Fibroblast of lung (primary cell): ENCODE results near the gene PCDHB10. TPM values are rescaled to one million over a fixed set of nuclear protein-coding genes. Genes with fewer than 3 reads are reported as not detected.
"Not testable (repeated sequence)": the region's sequence is repeated elsewhere in the genome, so short reads cannot be mapped to it uniquely, and the experiment has no call there.

Experiments used
- DNase-seq, 2 donors: peaks; one replicate each; pipeline versions ENCODE4 v3.0.0 to v3.0.0-alpha.2; 2010; ENCODE audit warnings: low read depth in 2 of 2
- H2AFZ ChIP-seq: 2 replicates; pipeline ENCODE4 v1.5.1; 2012; ENCODE audit warnings: low read length, control low read depth, inconsistent platforms
- H3K27ac ChIP-seq: 2 replicates; pipeline ENCODE4 v1.5.1; 2011; ENCODE audit warnings: low read length, control low read depth; ENCODE audit not compliant: insufficient read depth
- H3K27me3 ChIP-seq: 2 replicates; pipeline ENCODE4 v1.5.1; 2011; ENCODE audit warnings: mild to moderate bottlenecking, low read length; ENCODE audit not compliant: control insufficient read depth, insufficient read depth
- H3K36me3 ChIP-seq: 2 replicates; pipeline ENCODE4 v1.5.1; 2011; ENCODE audit warnings: low read length; ENCODE audit not compliant: control insufficient read depth, insufficient read depth
- H3K4me1 ChIP-seq: 2 replicates; pipeline ENCODE4 v1.5.1; 2011; ENCODE audit warnings: low read length; ENCODE audit not compliant: control insufficient read depth, insufficient read depth; ENCODE audit errors: extremely low read depth
- H3K4me2 ChIP-seq: 2 replicates; pipeline ENCODE4 v1.5.1; 2011; ENCODE audit warnings: low read length, control low read depth; ENCODE audit not compliant: insufficient read depth; ENCODE audit errors: extremely low read depth
- H3K4me3 ChIP-seq, 4 experiments: fragments of 200-600 bp in 1 of 4; sonication (generic) in 1 of 4; replicated peaks in 1 of 4; 2 replicates each; pipeline ENCODE4 v1.5.1; 2011 to 2016; ENCODE audit warnings: low read length in 4 of 4, low read depth in 3 of 4, mild to moderate bottlenecking in 3 of 4, control low read depth in 2 of 4, inconsistent platforms in 1 of 4, mixed read lengths in 1 of 4; ENCODE audit not compliant: insufficient read depth in 1 of 4; ENCODE audit errors: control extremely low read depth in 1 of 4
- H3K79me2 ChIP-seq: 2 replicates; pipeline ENCODE4 v1.5.1; 2012; ENCODE audit warnings: mild to moderate bottlenecking, low read length, inconsistent platforms; ENCODE audit not compliant: control insufficient read depth, insufficient read depth
- H3K9ac ChIP-seq: 2 replicates; pipeline ENCODE4 v1.5.1; 2011; ENCODE audit warnings: mild to moderate bottlenecking, low read length, control low read depth; ENCODE audit not compliant: insufficient read depth
- H3K9me3 ChIP-seq: 2 replicates; pipeline ENCODE4 v1.5.1; 2012; ENCODE audit warnings: low read depth, low read length; ENCODE audit not compliant: control insufficient read depth, insufficient read depth
- H4K20me1 ChIP-seq: 2 replicates; pipeline ENCODE4 v1.5.1; 2011; ENCODE audit warnings: low read length; ENCODE audit not compliant: control insufficient read depth, insufficient read depth; ENCODE audit errors: extremely low read depth
- EZH2 ChIP-seq: IDR thresholded peaks from 2 replicates; pipeline ENCODE4 v1.5.1; 2012; ENCODE audit warnings: low read length, control low read depth, mild to moderate bottlenecking; ENCODE audit errors: missing control alignments
- polyA plus RNA-seq, 2 donors: library from polyadenylated mRNA; depleted of rRNA in 1 of 2; stranded (reverse) in 1 of 2; unstranded in 1 of 2; fragments of >200 nt; gene quantifications; 2 replicates each; pipeline ENCODE4 v1.2.1, GENCODE V29; 2011 to 2012; ENCODE audit warnings: missing spikeins in 1 of 2
- total RNA-seq: library from RNA; depleted of rRNA; stranded (reverse); fragments of >200 nt; gene quantifications from 2 replicates; pipeline ENCODE4 v1.2.1, GENCODE V29; 2014
- TF ChIP-seq, protein P1 (sequence below), 2 donors: IDR thresholded peaks in 1 of 2; conservative IDR thresholded peaks in 1 of 2; 1 replicate in 1 of 2; 2 replicates in 1 of 2; pipeline ENCODE4 v1.5.1; 2011 to 2012; ENCODE audit warnings: low read length in 2 of 2, control low read depth in 1 of 2, inconsistent platforms in 1 of 2, low read depth in 1 of 2, mild to moderate bottlenecking in 1 of 2

PCDHB10 gene
- total and polyA plus RNA-seq, 2 donors (not counting 1 experiment from before 2014, with no cell fraction given) = 0.78 to 2.0 TPM

DNA sequence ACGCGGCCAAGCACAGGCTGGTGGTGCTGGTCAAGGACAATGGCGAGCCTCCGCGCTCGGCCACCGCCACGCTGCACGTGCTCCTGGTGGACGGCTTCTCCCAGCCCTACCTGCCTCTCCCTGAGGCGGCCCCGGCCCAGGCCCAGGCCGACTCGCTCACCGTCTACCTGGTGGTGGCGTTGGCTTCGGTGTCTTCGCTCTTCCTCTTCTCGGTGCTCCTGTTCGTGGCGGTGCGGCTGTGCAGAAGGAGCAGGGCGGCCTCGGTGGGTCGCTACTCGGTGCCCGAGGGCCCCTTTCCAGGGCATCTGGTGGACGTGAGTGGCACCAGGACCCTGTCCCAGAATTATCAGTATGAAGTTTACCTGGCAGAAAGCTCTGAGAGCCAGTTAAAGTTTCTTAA lies 34.3 kb upstream of the PCDHB10 start:
- H2AFZ ChIP-seq, H3K9ac ChIP-seq, H3K79me2 ChIP-seq, H3K36me3 ChIP-seq, H4K20me1 ChIP-seq, DNase-seq, H3K27me3 ChIP-seq, H3K4me2 ChIP-seq, H3K4me3 ChIP-seq, H3K4me1 ChIP-seq, H3K27ac ChIP-seq, H3K9me3 ChIP-seq: not testable (repeated sequence)

DNA sequence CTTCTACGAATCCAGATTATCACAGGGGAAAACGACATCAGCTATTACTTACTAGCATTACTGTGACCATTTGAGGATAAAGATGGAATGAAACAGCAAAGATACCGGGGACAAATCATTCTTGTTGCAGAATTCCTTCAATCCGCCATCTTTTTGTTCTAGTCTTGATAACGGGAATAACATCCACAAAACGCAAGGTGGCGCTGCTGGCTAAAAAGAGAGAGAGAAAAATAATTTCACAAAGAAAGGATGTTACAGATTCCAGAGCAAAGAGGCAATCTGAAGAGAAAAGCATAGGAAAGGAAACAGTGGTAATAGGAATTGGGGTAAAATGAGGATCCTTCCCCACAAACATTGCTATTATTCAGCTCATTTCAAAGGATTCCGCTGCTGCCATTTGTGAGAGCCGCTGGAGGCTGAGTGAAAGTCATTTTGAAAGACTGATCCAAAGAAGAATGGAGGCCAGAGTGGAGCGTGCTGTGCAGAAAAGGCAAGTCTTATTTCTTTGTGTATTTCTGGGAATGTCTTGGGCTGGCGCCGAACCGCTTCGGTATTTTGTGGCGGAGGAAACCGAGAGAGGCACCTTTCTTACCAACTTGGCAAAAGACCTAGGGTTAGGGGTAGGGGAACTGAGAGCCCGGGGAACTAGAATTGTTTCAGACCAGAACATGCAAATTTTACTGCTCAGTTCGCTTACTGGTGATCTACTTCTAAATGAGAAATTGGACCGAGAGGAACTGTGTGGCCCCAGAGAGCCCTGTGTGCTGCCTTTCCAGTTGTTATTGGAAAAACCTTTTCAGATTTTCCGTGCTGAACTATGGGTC lies 19.6 kb upstream of the PCDHB10 start, which contains the start of gene PCDHB7:
Gene PCDHB7 (plus strand): TSS at position 264 of the 824 bp plus-strand sequence. CDS start 192 bp downstream, at position 456.
- H3K4me2 ChIP-seq = no peak within 1 kb of the TSS
- H3K4me1 ChIP-seq = no peaks in the 10 kb centered on the region
- H3K27me3 ChIP-seq = no peaks in the 10 kb centered on the region
- H3K79me2 ChIP-seq = no peaks in the 10 kb centered on the region
- peak within 1 kb of the TSS in 2 of 4 experiments; percentile 28 to 30 for H3K4me3 ChIP-seq
- DNase-seq = peak; percentile 3 to 24
- no peak within 1 kb of the TSS for H3K9ac ChIP-seq
- no peaks in the 10 kb centered on the region for H3K36me3 ChIP-seq
- no peak within 1 kb of the TSS for H2AFZ ChIP-seq
- no peak within 1 kb of the TSS for H3K27ac ChIP-seq
- no peaks in the 10 kb centered on the region for H3K9me3 ChIP-seq
- TF ChIP-seq, protein P1, sequence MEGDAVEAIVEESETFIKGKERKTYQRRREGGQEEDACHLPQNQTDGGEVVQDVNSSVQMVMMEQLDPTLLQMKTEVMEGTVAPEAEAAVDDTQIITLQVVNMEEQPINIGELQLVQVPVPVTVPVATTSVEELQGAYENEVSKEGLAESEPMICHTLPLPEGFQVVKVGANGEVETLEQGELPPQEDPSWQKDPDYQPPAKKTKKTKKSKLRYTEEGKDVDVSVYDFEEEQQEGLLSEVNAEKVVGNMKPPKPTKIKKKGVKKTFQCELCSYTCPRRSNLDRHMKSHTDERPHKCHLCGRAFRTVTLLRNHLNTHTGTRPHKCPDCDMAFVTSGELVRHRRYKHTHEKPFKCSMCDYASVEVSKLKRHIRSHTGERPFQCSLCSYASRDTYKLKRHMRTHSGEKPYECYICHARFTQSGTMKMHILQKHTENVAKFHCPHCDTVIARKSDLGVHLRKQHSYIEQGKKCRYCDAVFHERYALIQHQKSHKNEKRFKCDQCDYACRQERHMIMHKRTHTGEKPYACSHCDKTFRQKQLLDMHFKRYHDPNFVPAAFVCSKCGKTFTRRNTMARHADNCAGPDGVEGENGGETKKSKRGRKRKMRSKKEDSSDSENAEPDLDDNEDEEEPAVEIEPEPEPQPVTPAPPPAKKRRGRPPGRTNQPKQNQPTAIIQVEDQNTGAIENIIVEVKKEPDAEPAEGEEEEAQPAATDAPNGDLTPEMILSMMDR (conservative IDR thresholded peaks at IDR 0.05 in 1 of 2, IDR thresholded peaks at IDR 0.05 in 1 of 2; ENCODE audit: low read depth in 1 of 2, low read length in 2 of 2) = peak in 1 of 2 donors; percentile 24
- no peak for TF ChIP-seq EZH2
- H4K20me1 ChIP-seq = no peaks in the 10 kb centered on the region

- H3K9ac ChIP-seq, H3K27me3 ChIP-seq, H3K36me3 ChIP-seq, H3K4me2 ChIP-seq, DNase-seq, H3K4me1 ChIP-seq, H2AFZ ChIP-seq, H3K27ac ChIP-seq, H3K79me2 ChIP-seq, H4K20me1 ChIP-seq, H3K4me3 ChIP-seq, H3K9me3 ChIP-seq: not testable (repeated sequence)
Measured at GRCh38 chr5:141174291-141175104, 17.7 kb upstream of the PCDHB10 start.
